ENCODE measurements around the gene ABI3BP. TPM values are rescaled to one million over a fixed set of nuclear protein-coding genes. Genes with fewer than 3 reads are reported as not detected.

Gene ABI3BP
- total RNA-seq, 1 experiment from 2014 or later: 0.28 TPM

DNA sequence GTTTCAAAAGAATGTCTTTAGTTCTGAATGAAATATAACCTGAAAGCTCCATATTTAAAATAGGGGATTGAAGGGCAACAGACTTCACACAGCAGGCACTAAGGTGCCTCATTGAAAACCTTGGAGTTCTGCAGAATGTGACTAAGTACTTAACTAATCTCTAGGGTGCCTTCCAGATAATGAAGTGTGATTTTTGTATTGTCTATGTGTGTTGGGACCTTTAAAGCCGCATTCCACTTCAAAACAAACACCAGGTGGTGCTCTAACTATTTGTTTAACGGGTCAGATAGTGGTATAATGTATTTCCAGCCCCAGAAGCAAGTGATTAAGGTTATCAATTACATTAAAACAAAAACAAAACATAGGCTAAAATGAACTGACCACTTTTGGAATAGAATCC lies 255.9 kb downstream of the ABI3BP start:
- H4K8ac ChIP-seq (replicated peaks; ENCODE audit: insufficient read length, low read depth, low read length): no peak overlapping the region
- DNase-seq: no peak

More for the DNA sequence above, 255.9 kb downstream of the ABI3BP start:
- Histone ChIP-seq H4K20me1 (ENCODE audit: control insufficient read depth, insufficient read depth, insufficient read length) (no peaks in the 10 kb centered on the region), H2BK120ac (ENCODE audit: low read depth, low read length, poor library complexity, severe bottlenecking) (no peak overlapping the region), H3K14ac (ENCODE audit: insufficient read depth, low read length) (no peak overlapping the region), H3K9ac (ENCODE audit: extremely low read depth, insufficient read length, low read length) (no peak overlapping the region), H3K79me2 (ENCODE audit: insufficient read depth, low read length) (no peaks in the 10 kb centered on the region), H3K18ac (ENCODE audit: insufficient read length, low read depth, low read length) (no peak overlapping the region), H2BK15ac (ENCODE audit: low read depth, low read length) (no peak overlapping the region), H4K91ac (ENCODE audit: insufficient read length, low read depth, low read length) (no peak overlapping the region), H2BK20ac (ENCODE audit: low read depth, low read length, poor library complexity, severe bottlenecking) (no peak overlapping the region), H3K4me1 (ENCODE audit: insufficient read depth, low read length) (no peaks in the 10 kb centered on the region), H3K4ac (ENCODE audit: low read depth, low read length) (no peak overlapping the region), H3K56ac (ENCODE audit: insufficient read length, low read depth, low read length) (no peak overlapping the region), H2BK12ac (ENCODE audit: insufficient read length, low read depth, low read length) (no peak overlapping the region), H3K4me2 (ENCODE audit: insufficient read depth, insufficient read length, low read length) (no peak overlapping the region), H3T11ph (ENCODE audit: low read length) (no peak overlapping the region), H3K27me3 (ENCODE audit: insufficient read depth, low read length) (no peaks in the 10 kb centered on the region), H3K27ac (ENCODE audit: insufficient read length, low read depth, low read length) (no peak overlapping the region), H4K5ac (ENCODE audit: insufficient read length, low read depth, low read length) (no peak overlapping the region), H3K23me2 (ENCODE audit: insufficient read length, low read depth, low read length, poor library complexity, severe bottlenecking) (no peaks in the 10 kb centered on the region), H2AFZ (ENCODE audit: low read length) (no peak overlapping the region), H3K23ac (ENCODE audit: insufficient read length, low read depth, low read length) (no peak overlapping the region), H3K9me3 (ENCODE audit: control insufficient read depth, low read depth, low read length) (no peaks in the 10 kb centered on the region), H2BK5ac (ENCODE audit: insufficient read length, low read length) (no peak overlapping the region), H3K79me1 (ENCODE audit: insufficient read depth, low read depth, low read length, poor library complexity, severe bottlenecking) (no peaks in the 10 kb centered on the region), H2AK5ac (ENCODE audit: insufficient read length, low read length) (no peak overlapping the region)
- Mint-ChIP-seq H3K36me3 (ENCODE audit: insufficient read depth in 1 of 3, low read depth in 3 of 3) (peaks cover 10 to 52% (median 51%) of the 10 kb centered on the region in 3 experiments; a peak in 6 of 7 replicates), H3K9me3 (no peaks in the 10 kb centered on the region), H3K4me3 (no peak overlapping the region), H3K27me3 (ENCODE audit: low read depth) (no peaks in the 10 kb centered on the region), H3K4me1 (peaks cover 39 to 48% of the 10 kb centered on the region in 2 experiments), H3K27ac (peak overlapping the region in 1 of 3 experiments; percentile 85; a peak in 3 of 7 replicates)
- TF ChIP-seq, protein P1, sequence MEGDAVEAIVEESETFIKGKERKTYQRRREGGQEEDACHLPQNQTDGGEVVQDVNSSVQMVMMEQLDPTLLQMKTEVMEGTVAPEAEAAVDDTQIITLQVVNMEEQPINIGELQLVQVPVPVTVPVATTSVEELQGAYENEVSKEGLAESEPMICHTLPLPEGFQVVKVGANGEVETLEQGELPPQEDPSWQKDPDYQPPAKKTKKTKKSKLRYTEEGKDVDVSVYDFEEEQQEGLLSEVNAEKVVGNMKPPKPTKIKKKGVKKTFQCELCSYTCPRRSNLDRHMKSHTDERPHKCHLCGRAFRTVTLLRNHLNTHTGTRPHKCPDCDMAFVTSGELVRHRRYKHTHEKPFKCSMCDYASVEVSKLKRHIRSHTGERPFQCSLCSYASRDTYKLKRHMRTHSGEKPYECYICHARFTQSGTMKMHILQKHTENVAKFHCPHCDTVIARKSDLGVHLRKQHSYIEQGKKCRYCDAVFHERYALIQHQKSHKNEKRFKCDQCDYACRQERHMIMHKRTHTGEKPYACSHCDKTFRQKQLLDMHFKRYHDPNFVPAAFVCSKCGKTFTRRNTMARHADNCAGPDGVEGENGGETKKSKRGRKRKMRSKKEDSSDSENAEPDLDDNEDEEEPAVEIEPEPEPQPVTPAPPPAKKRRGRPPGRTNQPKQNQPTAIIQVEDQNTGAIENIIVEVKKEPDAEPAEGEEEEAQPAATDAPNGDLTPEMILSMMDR (conservative IDR thresholded peaks at IDR 0.05): peak; percentile 58; the same call in 2 of the 3 replicates
- WGBS (ENCODE audit: extremely low coverage, insufficient read length, low lambda C conversion rate): no CpG with 5 or more reads among the region's 2 CpGs

Data from H9 (cell line).